Lower leg skin (tissue), 3 donors: ENCODE measurements around the gene ELF1.
"Not testable (repeated sequence)": the region's sequence is repeated elsewhere in the genome, so short reads cannot be mapped to it uniquely, and the experiment has no call there.

ENCODE experiments used
- CTCF ChIP-seq, 3 donors: fragments of 450-650 bp; IDR thresholded peaks; one replicate each; pipeline ENCODE4 v1.5.1; 2016; ENCODE audit warnings: antibody characterized with exemption in 3 of 3, mild to moderate bottlenecking in 3 of 3, moderate library complexity in 2 of 3
- POLR2A ChIP-seq, 2 donors: fragments of 450-650 bp; IDR thresholded peaks; one replicate each; pipeline ENCODE4 v1.6.1; 2016 to 2017; ENCODE audit warnings: antibody characterized with exemption in 2 of 2, mild to moderate bottlenecking in 1 of 2, moderate library complexity in 1 of 2

GRCh38 chr13:40978109-40978508 lies 41.0 kb downstream of the ELF1 start:
- not testable (repeated sequence) for TF ChIP-seq POLR2A, CTCF (IDR thresholded peaks at IDR 0.05)
